GM18868 (cell line): ENCODE measurements around the gene OR4B1.
"Not testable (repeated sequence)": the region's sequence is repeated elsewhere in the genome, so short reads cannot be mapped to it uniquely, and the experiment has no call there.

ENCODE experiments used
- ATAC-seq: cut with Tn5 transposase; IDR thresholded peaks from one replicate; pipeline ENCODE4 v1.9.1; 2021; ENCODE audit warnings: mild to moderate bottlenecking, moderate library complexity; ENCODE audit not compliant: unreplicated experiment

The OR4B1 gene

GRCh38 chr11:48216510-48216909, at the start of gene OR4B1:
Gene OR4B1, plus strand, starts transcription at chr11:48216810. Its CDS starts 0 bp downstream, at chr11:48216810.
- no peak for ATAC-seq

GRCh38 chr11:48167380-48167779, 49.2 kb upstream of the OR4B1 start:
- ATAC-seq: no peak

- no peak for ATAC-seq
Measured at GRCh38 chr11:48168815-48169214, 47.8 kb upstream of the OR4B1 start.

GRCh38 chr11:48169259-48169658, 47.4 kb upstream of the OR4B1 start:
- no peak for ATAC-seq

- no peak for ATAC-seq
Measured at GRCh38 chr11:48169717-48170116, 46.9 kb upstream of the OR4B1 start.

- peak; percentile 38 for ATAC-seq
Measured at GRCh38 chr11:48170241-48171233, 46.1 kb upstream of the OR4B1 start.

- ATAC-seq: peak; percentile 81
Measured at GRCh38 chr11:48172818-48173609, 43.6 kb upstream of the OR4B1 start.

- ATAC-seq: no peak
Measured at GRCh38 chr11:48177661-48178060, 38.9 kb upstream of the OR4B1 start.

- ATAC-seq: no peak
Measured at GRCh38 chr11:48180627-48181026, 36.0 kb upstream of the OR4B1 start.

GRCh38 chr11:48182860-48183526, 33.6 kb upstream of the OR4B1 start:
- ATAC-seq: no peak

GRCh38 chr11:48184452-48184851, 32.2 kb upstream of the OR4B1 start:
- no peak for ATAC-seq

GRCh38 chr11:48190906-48191654, 25.5 kb upstream of the OR4B1 start:
- not testable (repeated sequence) for ATAC-seq

- no peak for ATAC-seq
Measured at GRCh38 chr11:48193876-48194275, 22.7 kb upstream of the OR4B1 start.

- no peak for ATAC-seq
Measured at GRCh38 chr11:48207881-48208280, 8.7 kb upstream of the OR4B1 start.

- ATAC-seq: no peak
Measured at GRCh38 chr11:48210052-48210451, 6.6 kb upstream of the OR4B1 start.

- no peak for ATAC-seq
Measured at GRCh38 chr11:48228761-48229160, 12.2 kb downstream of the OR4B1 start.

- ATAC-seq: not testable (repeated sequence)
Measured at GRCh38 chr11:48230057-48230456, 13.4 kb downstream of the OR4B1 start.

GRCh38 chr11:48237727-48238126, 21.1 kb downstream of the OR4B1 start:
- ATAC-seq: no peak

- ATAC-seq: no peak
Measured at GRCh38 chr11:48242501-48242900, 25.9 kb downstream of the OR4B1 start.

GRCh38 chr11:48244804-48245203, 28.2 kb downstream of the OR4B1 start, which contains the start of gene OR4X2:
Gene OR4X2, plus strand, starts transcription at chr11:48245104. Its CDS starts 0 bp downstream, at chr11:48245104.
- ATAC-seq: no peak
